GM10847 (cell line): ENCODE results near the gene ARHGEF10L.

Experiments
- POLR2A ChIP-seq: IDR thresholded peaks from 2 replicates; pipeline ENCODE4 v1.6.1; 2011; ENCODE audit not compliant: insufficient read length; ENCODE audit errors: extremely low read depth

ARHGEF10L gene

DNA sequence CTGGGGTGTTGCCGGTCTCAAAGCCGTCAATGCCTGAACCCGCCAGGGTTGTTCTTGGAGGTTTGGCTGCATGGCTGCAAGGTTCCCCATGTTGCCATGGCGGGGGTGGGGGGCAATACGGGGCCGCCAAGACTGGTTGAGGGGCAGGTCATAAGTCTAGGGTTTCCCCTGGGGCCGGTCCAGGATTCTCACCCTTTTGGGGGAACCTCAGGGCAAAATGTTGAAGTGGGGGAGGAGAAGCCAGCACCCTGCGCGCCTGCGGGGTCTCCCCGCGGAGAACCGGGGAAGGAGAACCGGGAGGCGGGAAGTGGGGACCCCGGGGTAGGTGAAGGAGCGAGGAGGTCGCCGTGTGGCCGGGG is 401 bp upstream of the ARHGEF10L start:
- no peak for TF ChIP-seq POLR2A

- TF ChIP-seq POLR2A = no peak
These were observed 930 bp downstream of the ARHGEF10L start for GRCh38 chr1:17540255-17541001.

GRCh38 chr1:17542645-17543044 is 3.1 kb downstream of the ARHGEF10L start:
- TF ChIP-seq POLR2A = no peak

DNA sequence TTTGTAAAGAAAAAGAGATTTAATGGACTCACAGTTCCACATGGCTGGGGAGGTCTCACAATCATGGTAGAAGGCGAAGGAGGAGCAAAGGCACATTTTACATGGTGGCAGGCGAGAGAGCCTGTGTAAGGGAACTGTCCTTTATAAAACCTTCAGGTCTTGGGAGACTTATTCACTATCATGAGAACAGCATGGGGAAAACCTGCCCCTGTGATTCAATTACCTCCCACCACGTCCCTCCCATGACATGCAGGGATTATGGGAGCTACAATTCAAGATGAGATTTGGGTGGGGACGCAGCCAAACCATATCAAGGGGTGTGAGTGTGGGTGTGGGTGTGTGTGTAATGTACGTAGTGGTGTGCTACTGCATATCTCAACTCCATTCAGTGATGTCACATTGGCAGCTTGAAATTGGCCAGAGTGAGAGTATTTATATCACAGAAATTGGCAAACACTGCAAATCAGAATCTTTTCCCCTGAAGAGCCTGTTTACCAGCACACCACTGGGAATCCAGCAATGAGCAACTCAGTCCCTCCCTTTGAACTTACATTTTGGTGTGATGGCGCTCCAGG is 5.4 kb downstream of the ARHGEF10L start:
- no peak for TF ChIP-seq POLR2A

GRCh38 chr1:17545356-17545755 is 5.9 kb downstream of the ARHGEF10L start:
- no peak for TF ChIP-seq POLR2A

GRCh38 chr1:17546946-17547670 is 7.6 kb downstream of the ARHGEF10L start:
- TF ChIP-seq POLR2A = no peak

DNA sequence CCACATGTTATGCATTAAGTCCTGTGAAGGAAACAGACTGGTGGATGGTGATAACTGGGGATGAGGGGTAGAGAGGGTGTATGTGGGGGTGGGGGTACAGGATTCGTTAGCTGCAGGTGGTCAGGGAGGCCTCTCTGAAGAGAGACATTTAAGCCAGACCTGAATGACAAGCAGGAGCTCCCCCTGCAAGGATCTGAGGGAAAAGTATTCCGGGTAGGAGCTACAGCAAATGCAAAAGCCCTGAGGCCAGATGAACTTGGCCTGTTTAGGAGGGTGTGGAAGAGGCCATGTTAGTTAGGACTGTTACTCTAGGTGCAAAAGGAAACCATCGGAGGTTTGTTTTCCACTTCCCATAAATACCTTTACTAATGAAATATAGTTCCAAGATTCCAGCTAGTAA is 9.9 kb downstream of the ARHGEF10L start:
- TF ChIP-seq POLR2A = no peak

DNA sequence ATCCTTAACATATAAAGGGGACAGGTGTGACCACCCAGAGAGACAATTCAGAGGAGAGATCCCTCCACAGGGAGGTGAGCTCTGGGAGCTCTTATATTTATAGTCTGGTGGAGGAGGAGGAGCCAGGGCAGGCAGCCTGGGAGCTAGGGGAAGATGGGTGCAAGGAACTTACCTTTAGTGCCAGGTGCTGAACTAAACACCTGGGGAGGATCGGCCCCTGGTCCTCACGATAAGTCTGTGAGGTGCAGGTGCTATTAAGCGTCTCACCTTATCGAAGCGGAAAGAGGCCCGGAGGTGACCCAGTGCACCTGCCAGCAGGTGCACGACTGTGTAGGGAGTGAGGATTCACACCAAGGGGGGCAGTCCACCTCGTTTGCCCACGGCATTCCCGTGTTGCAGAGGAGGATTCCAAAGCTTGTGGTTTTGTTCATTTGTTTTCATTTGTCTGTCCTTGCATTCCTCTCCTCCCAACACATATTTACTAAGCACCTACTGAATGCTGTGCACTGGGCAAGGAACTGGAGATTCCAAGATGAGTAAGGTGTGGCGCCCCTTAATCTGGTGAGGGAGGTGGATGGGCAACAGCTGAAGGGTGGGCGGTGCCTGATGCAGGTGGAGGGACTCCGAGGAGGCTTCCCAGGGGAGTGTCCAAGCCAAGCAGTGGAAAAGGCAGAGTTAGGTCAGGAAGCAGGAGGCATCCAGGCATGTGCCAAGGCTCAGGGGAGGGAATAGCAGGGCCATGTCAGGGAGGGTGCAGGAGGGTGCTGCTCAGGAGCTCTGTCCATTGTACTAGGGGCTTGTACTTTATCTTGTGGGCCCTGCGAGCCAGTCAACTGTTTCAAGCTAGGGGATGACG is 11.5 kb downstream of the ARHGEF10L start:
- no peak for TF ChIP-seq POLR2A

DNA sequence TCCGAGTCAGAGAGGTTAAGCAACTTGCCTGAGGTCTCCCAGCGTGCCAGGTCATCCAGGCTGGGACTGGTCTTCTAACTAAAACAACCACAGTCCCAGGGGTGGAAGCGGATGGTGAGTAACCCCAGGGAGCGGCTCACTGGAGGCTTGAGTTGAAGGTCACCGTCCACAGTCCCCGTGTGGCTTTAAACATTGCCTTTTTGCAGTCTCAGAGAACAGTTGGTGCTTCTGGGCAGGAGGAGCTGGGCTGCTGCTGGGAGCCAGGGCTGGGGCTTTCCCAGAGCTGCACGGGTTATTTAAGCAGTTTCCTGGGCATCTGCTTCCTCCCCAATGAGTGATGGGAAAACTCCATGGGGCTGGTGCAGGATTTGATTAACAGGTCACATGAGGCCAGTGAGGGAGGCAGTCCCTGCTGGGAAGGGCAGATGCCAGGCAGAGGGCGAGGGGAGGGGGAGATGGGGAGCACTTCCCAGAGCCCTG is 12.3 kb downstream of the ARHGEF10L start:
- no peak for TF ChIP-seq POLR2A

DNA sequence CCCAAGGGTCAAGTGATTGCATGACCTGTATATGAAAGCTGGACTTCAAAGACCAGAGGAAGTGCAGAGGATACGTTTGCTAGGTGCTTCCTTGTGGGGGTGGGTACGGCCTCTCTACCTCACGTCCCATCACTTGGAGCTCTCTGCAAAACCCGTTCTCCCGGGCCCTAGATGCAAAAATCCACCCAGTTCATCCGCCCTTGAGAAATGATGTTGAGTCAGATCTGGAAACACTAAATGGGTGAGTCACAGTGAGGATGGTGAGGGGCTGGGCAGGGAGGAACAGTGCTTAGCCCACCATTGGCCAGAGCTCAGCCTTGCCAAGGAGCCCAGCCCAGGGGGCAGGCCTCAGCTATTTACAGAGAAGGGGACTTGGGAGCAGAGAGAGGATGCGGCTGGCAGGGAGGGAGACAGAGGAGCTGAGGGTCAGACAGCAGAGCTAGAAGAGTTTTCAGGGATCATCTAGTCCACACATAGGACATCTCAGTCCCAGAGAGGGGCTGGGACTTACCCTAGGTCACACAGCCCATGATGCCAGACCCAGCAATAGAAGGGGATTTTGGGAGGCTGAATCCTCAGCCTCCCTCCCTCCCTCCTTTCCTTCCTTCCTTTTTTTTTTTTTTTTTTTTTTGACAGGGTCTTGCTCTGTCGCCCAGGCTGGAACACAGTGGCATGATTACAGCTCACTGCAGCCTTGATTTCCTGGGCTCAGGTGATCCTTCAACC is 14.6 kb downstream of the ARHGEF10L start:
- no peak for TF ChIP-seq POLR2A

GRCh38 chr1:17554954-17555353 is 15.5 kb downstream of the ARHGEF10L start:
- no peak for TF ChIP-seq POLR2A

GRCh38 chr1:17557986-17558385 is 18.5 kb downstream of the ARHGEF10L start:
- TF ChIP-seq POLR2A = no peak

DNA sequence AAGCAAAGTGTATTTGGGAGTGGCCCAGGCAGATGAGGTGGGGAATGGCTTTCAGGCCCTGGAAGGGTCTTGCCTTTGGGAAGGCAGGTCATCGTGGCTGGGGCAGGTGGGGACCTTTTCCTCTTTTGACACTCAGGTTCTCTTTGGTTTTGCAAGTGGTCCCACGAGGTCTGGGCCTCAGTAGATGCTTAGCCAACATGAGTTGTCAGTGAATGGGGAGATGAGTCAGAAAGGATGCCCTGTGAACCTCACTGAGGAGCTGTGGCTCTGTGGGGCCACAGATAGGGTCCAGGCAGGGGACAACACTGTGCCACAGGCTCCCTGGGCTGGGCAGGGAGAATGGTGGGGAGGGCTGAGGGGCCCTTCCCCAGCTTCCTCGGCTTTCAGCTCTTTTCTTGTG is 19.0 kb downstream of the ARHGEF10L start:
- no peak for TF ChIP-seq POLR2A

DNA sequence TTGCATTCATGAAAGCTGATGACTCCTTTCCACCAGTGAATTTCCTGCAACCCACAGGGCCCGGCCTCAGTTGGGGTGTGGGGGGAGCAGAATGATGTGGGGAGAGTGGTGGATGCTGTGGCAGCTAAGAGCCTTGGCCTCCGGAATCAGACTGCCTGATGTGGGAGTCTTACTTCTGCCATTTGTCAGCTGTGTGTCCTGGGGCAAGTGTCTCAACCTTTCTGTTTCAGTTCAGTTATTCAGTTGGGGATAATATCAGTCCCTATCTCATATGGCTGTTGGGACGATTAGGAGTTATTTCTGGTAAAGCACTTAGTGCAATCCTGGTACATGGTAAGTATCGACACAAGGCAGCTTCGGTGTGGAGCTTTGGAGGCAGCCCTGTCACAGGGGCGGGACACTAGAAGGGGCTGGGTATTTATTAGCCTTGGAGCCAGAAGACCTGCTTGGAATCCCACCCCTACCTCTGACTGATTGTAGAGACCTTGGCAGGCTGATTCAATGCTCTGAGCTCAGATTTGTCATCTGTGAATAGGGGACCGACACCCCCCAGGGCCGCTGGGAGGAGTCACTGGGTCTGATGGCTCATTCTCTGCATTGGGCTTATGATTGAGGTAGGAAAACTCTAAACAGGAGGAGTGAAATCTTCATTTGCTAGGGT is 19.6 kb downstream of the ARHGEF10L start:
- no peak for TF ChIP-seq POLR2A

- TF ChIP-seq POLR2A = no peak
These were observed 20.3 kb downstream of the ARHGEF10L start for GRCh38 chr1:17559615-17560419.
